Sciatic nerve (tissue), 1 donor: ENCODE data around the gene ADRA2C. TPM values are rescaled to one million over a fixed set of nuclear protein-coding genes. Genes with fewer than 3 reads are reported as not detected.

Source experiments
- total RNA-seq: library from RNA; stranded (reverse); fragmentation: NEBNext Ultra II Directional; extraction: Animal tissue kit (Norgen Biotek cat#: 25700); gene quantifications from one replicate; pipeline ENCODE4 v1.2.1, GENCODE V29; 2021
- donor health status: DM: no; HTN: no; CAD: no.

The ADRA2C gene
- total RNA-seq, 1 donor from 2014 or later = 4.8 TPM

Other genes starting within 250 kb of the ADRA2C start
- gene LRPAP1, start 234.0 kb upstream of the ADRA2C start, total RNA-seq = 105 TPM